Measurements from ENCODE around the gene CASP14.
A peak's percentile ranks its signal among the peaks of the same experiment; 100 is the strongest.
"Not testable (repeated sequence)": the region's sequence is repeated elsewhere in the genome, so short reads cannot be mapped to it uniquely, and the experiment has no call there.

CASP14 gene

DNA sequence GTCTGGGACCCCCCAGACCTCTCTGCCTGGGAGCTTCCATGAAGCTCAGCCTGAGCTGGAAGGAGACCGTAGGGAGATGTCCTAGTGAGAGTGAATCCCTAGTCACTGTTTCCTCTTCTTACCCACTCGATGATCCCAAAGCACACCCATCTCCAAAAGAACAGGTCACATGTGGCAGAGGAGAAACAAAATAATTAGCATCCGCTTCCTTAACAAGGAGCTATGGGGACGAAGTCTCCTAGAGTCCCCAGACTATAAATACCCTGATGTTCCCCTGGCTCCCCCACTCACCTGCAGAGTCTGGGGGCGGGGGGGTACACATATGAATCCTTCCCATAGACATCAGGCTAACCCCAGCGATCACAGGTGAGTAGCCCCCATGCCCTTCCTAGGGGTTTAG lies 32.6 kb downstream of the CASP14 start, which contains the start of gene OR1I1:
TSS of gene OR1I1 (plus strand) at position 301 of the 400 bp plus-strand sequence. CDS start 4,855 bp downstream, outside the sequence.
- DNase-seq (ENCODE audit: extremely low spot score) = no peak
- TF ChIP-seq FOXK2 (IDR thresholded peaks at IDR 0.05) (no peak), ZNF384 (IDR thresholded peaks at IDR 0.05) (no peak), HDGF (IDR thresholded peaks at IDR 0.05; ENCODE audit: borderline replicate concordance) (no peak), L3MBTL2 (conservative IDR thresholded peaks at IDR 0.05) (no peak), SP1 (IDR thresholded peaks at IDR 0.05) (no peak), FOXM1 (IDR thresholded peaks at IDR 0.05; ENCODE audit: borderline replicate concordance) (no peak), SUZ12 (IDR thresholded peaks at IDR 0.05) (no peak), BHLHE40 (IDR thresholded peaks at IDR 0.05; ENCODE audit: borderline replicate concordance) (no peak), TARDBP (IDR thresholded peaks at IDR 0.05) (no peak)
- TF ChIP-seq, protein P1, sequence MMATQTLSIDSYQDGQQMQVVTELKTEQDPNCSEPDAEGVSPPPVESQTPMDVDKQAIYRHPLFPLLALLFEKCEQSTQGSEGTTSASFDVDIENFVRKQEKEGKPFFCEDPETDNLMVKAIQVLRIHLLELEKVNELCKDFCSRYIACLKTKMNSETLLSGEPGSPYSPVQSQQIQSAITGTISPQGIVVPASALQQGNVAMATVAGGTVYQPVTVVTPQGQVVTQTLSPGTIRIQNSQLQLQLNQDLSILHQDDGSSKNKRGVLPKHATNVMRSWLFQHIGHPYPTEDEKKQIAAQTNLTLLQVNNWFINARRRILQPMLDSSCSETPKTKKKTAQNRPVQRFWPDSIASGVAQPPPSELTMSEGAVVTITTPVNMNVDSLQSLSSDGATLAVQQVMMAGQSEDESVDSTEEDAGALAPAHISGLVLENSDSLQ (IDR thresholded peaks at IDR 0.05) = no peak
- ChIA-PET POLR2A (no interaction called here), CTCF (interaction anchor here (0.6 to 2.4 kb wide), 3 partner anchors 9 to 480 kb away, joined by 3 to 8 read pairs (median 4); no protein-coding TSS in a partner anchor)

DNA sequence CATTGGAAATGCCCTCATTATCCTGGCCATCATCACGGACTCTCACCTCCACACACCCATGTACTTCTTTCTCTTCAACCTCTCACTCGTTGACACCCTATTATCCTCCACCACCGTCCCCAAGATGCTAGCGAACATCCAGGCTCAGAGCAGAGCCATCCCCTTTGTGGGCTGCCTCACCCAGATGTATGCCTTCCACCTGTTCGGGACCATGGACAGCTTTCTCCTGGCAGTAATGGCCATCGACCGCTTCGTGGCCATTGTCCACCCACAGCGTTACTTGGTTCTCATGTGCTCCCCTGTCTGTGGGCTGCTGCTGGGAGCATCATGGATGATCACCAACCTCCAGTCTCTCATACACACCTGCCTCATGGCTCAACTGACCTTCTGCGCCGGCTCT lies 37.9 kb downstream of the CASP14 start:
- ChIA-PET CTCF (no interaction called here), POLR2A (no interaction called here)
- TF ChIP-seq HDGF (IDR thresholded peaks at IDR 0.05; ENCODE audit: borderline replicate concordance) = no peak
- TF ChIP-seq, protein P1 (IDR thresholded peaks at IDR 0.05) = no peak
- no peak for TF ChIP-seq FOXA1 (IDR thresholded peaks at IDR 0.05)
- TF ChIP-seq ZNF384 (IDR thresholded peaks at IDR 0.05) = no peak
- no peak for TF ChIP-seq BHLHE40 (IDR thresholded peaks at IDR 0.05; ENCODE audit: borderline replicate concordance)
- TF ChIP-seq SUZ12 (IDR thresholded peaks at IDR 0.05) = no peak
- TF ChIP-seq TARDBP (IDR thresholded peaks at IDR 0.05) = no peak
- no peak for TF ChIP-seq CTBP1 (IDR thresholded peaks at IDR 0.05; ENCODE audit: borderline replicate concordance)
- no peak for TF ChIP-seq LEF1 (IDR thresholded peaks at IDR 0.05; ENCODE audit: borderline replicate concordance)
- no peak for TF ChIP-seq ARNT (IDR thresholded peaks at IDR 0.05)
- no peak for TF ChIP-seq L3MBTL2 (conservative IDR thresholded peaks at IDR 0.05)
- no peak for TF ChIP-seq FOXM1 (IDR thresholded peaks at IDR 0.05; ENCODE audit: borderline replicate concordance)
- TF ChIP-seq ELF4 (IDR thresholded peaks at IDR 0.05) = no peak
- no peak for TF ChIP-seq SP1 (IDR thresholded peaks at IDR 0.05)
- no peak for TF ChIP-seq NFRKB (IDR thresholded peaks at IDR 0.05)
- DNase-seq (ENCODE audit: extremely low spot score) = no peak

DNA sequence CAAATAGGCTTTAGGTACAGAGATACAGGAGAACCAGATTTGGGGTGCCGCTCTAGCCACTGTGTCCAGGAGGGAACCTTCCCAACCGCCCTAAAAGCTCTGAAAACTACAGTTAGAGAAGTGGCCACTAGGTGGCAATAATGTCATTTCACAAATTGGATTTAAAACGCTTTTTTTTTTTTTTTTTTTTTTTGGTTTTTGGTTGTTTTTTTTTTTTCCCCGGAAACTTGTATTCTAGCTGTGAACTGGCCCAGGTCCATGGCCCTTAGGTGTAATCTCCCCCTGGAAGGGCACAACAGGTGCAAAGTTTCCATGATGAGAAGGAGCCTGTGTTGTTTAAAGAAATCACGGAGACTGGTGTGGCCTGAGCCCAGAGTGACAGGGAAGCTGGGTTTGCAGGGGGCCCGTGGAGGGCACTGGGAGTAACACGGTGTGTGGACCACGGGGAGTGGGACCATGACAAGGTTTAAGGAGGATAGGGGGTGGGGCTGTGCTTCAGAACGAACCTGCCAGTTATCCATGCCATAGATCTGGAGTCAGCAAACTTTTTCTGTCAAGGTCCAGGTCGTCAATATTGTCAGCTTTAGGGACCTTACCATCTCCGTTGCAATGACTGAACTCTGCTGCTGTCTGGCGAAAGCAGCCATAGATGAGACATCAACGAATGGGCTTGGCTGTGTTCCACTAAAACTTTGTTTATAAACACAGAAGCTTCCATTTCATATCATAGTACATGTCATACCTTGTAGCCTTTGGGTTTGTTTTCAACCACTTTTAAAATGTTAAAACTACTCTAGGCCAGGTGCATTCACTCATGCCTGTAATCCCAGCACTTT lies 42.9 kb downstream of the CASP14 start:
- ChIA-PET CTCF (interaction anchor here (0.6 to 2.1 kb wide), 10 partner anchors 8 to 80 kb away, joined by 3 to 16 read pairs (median 4); partner anchors contain the start of gene OR1I1), POLR2A (interaction anchor here (0.9 to 1.3 kb wide), 3 partner anchors 9 to 19 kb away, joined by 3 to 6 read pairs (median 3); partner anchors contain the start of gene SYDE1)
- TF ChIP-seq CTBP1 (IDR thresholded peaks at IDR 0.05; ENCODE audit: borderline replicate concordance) (no peak), ZNF384 (IDR thresholded peaks at IDR 0.05) (peak; percentile 96)
- peak; percentile 39 for DNase-seq (ENCODE audit: extremely low spot score)

DNA sequence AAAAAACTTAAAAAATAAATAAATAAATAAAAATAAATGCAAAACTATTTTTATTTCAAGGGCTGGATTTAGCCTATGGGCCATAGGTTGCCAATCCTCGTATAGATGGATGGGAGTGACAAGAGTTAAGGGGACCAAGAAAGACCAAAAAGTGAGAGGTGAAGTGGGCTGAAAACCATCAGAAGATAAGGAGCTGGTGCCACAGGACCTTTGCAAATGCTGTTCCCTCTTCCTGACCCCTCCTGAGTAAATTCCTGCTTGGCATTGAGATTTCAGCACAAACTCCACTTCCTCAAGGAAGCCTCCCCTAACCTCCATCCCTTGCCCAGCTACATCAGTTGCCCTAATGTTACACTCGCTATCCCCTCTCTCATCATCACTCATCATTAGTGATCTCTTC lies 43.7 kb downstream of the CASP14 start:
- DNase-seq (ENCODE audit: extremely low spot score) = no peak
- POLR2A ChIA-PET = no interaction called here
- CTCF ChIA-PET = interaction anchor here (1.3 to 2.1 kb wide), 3 partner anchors 8 to 58 kb away, joined by 4 to 16 read pairs (median 9); no protein-coding TSS in a partner anchor
- TF ChIP-seq FOXK2 (IDR thresholded peaks at IDR 0.05) (no peak), FOXA1 (IDR thresholded peaks at IDR 0.05) (no peak), TARDBP (IDR thresholded peaks at IDR 0.05) (no peak), LEF1 (IDR thresholded peaks at IDR 0.05; ENCODE audit: borderline replicate concordance) (no peak), ZNF384 (IDR thresholded peaks at IDR 0.05) (no peak), NFRKB (IDR thresholded peaks at IDR 0.05) (no peak), HDGF (IDR thresholded peaks at IDR 0.05; ENCODE audit: borderline replicate concordance) (no peak), SP1 (IDR thresholded peaks at IDR 0.05) (no peak), BHLHE40 (IDR thresholded peaks at IDR 0.05; ENCODE audit: borderline replicate concordance) (no peak), CTBP1 (IDR thresholded peaks at IDR 0.05; ENCODE audit: borderline replicate concordance) (no peak), ELF4 (IDR thresholded peaks at IDR 0.05) (no peak), FOXM1 (IDR thresholded peaks at IDR 0.05; ENCODE audit: borderline replicate concordance) (no peak), L3MBTL2 (conservative IDR thresholded peaks at IDR 0.05) (no peak), SUZ12 (IDR thresholded peaks at IDR 0.05) (no peak), ARNT (IDR thresholded peaks at IDR 0.05) (no peak)
- TF ChIP-seq, protein P1 (IDR thresholded peaks at IDR 0.05) = no peak

DNA sequence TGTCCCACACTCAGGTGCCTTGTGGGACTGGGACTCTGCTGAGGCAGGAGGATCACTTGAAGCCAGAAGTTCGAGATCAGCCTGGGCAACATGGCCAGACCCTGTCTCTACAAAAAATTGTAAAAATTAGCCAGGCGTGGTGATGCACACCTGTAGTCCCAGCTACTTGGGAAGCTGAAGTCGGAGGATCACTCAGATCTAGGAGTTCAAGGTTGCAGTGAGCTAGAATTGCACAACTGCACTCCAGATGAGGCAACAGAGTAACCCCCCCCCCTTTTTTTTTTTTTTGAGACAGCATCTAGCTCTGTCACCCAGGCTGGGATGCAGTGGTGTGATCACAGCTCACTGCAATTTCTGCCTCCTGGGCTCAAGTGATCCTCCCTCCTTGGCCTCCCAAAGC lies 46.9 kb downstream of the CASP14 start:
- ChIA-PET POLR2A (no interaction called here), CTCF (no interaction called here)
- DNase-seq (ENCODE audit: extremely low spot score) = no peak
- TF ChIP-seq LEF1 (IDR thresholded peaks at IDR 0.05; ENCODE audit: borderline replicate concordance) (no peak), L3MBTL2 (conservative IDR thresholded peaks at IDR 0.05) (no peak), TARDBP (IDR thresholded peaks at IDR 0.05) (no peak), SP1 (IDR thresholded peaks at IDR 0.05) (no peak), FOXA1 (IDR thresholded peaks at IDR 0.05) (no peak), NFRKB (IDR thresholded peaks at IDR 0.05) (no peak), FOXK2 (IDR thresholded peaks at IDR 0.05) (no peak), CTBP1 (IDR thresholded peaks at IDR 0.05; ENCODE audit: borderline replicate concordance) (no peak), SUZ12 (IDR thresholded peaks at IDR 0.05) (no peak), BHLHE40 (IDR thresholded peaks at IDR 0.05; ENCODE audit: borderline replicate concordance) (no peak), ELF4 (IDR thresholded peaks at IDR 0.05) (no peak), ZNF384 (IDR thresholded peaks at IDR 0.05) (no peak), FOXM1 (IDR thresholded peaks at IDR 0.05; ENCODE audit: borderline replicate concordance) (no peak)

DNA sequence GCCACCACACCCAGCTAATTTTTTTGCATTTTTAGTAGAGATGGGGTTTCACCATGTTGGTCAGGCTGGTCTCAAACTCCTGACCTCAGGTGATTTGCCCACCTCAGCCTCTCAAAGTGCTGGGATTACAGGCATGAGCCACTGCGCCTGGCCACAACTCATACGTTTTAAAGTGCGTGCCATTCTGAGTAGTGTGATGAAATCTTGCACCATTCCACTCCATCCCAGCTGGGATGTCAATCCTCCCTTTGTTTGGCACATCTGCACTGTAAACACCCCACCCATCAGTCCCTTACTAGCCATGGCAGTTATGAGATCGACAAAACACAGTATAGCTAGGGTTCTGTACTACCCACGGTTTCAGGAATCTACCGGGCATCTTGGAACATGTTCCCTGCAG lies 48.7 kb downstream of the CASP14 start:
- DNase-seq (ENCODE audit: extremely low spot score); POLR2A ChIA-PET: not testable (repeated sequence)
- CTCF ChIA-PET = interaction anchor here (0.6 kb wide), 1 partner anchor 119 kb away, joined by 3 read pairs; no protein-coding TSS in a partner anchor
